MCF 10A (cell line): Measurements from ENCODE around the gene WFIKKN1. TPM values are rescaled to one million over a fixed set of nuclear protein-coding genes. Genes with fewer than 3 reads are reported as not detected.
A peak's percentile ranks its signal among the peaks of the same experiment; 100 is the strongest.

ENCODE experiments used
- BruUV-seq: library from RNA; stranded (reverse); fragments of 400-500 nt; replicated peaks from 2 replicates; lab custom pipeline; 2021; lab: Mats Ljungman, UMichigan
- CTCF ChIA-PET: fragments of 300-600 bp; sonication (Branson Sonifier 250); formaldehyde crosslinking; extraction: SDS; loops from one replicate; lab custom pipeline; 2021; ENCODE audit warnings: antibody characterized with exemption, inconsistent platforms; lab: Yijun Ruan, JAX
- POLR2A ChIA-PET: fragments of 300-600, 350-650 bp; sonication (Branson Sonifier 250); formaldehyde crosslinking; extraction: SDS; loops from one replicate; lab custom pipeline; 2020; ENCODE audit warnings: antibody characterized with exemption, inconsistent platforms; lab: Yijun Ruan, JAX
- DNase-seq: peaks from one replicate; pipeline ENCODE4 v3.0.0-alpha.2; 2018; ENCODE audit not compliant: unreplicated experiment
- H3K27ac Mint-ChIP-seq: one replicate; pipeline ENCODE4 v1.8.0; 2022; ENCODE audit warnings: mild to moderate bottlenecking, low read depth, mixed read lengths; ENCODE audit not compliant: unreplicated experiment
- H3K27me3 Mint-ChIP-seq: one replicate; pipeline ENCODE4 v1.8.0; 2022; ENCODE audit warnings: mixed read lengths; ENCODE audit not compliant: insufficient read depth, unreplicated experiment
- H3K36me3 Mint-ChIP-seq: one replicate; pipeline ENCODE4 v1.8.0; 2022; ENCODE audit warnings: mild to moderate bottlenecking, moderate library complexity, mixed read lengths; ENCODE audit not compliant: insufficient read depth, unreplicated experiment
- H3K4me1 Mint-ChIP-seq: one replicate; pipeline ENCODE4 v1.8.0; 2022; ENCODE audit warnings: mixed read lengths; ENCODE audit not compliant: insufficient read depth, unreplicated experiment
- H3K4me3 Mint-ChIP-seq: one replicate; pipeline ENCODE4 v1.8.0; 2022; ENCODE audit warnings: mild to moderate bottlenecking, moderate library complexity, mixed read lengths; ENCODE audit not compliant: unreplicated experiment
- H3K9me3 Mint-ChIP-seq: one replicate; pipeline ENCODE4 v1.8.0; 2022; ENCODE audit warnings: mixed read lengths; ENCODE audit not compliant: unreplicated experiment
- CTCF ChIP-seq: fragments of 200-600 bp; IDR thresholded peaks from one replicate; pipeline ENCODE4 v1.8.0; 2022; ENCODE audit warnings: antibody characterized with exemption, mild to moderate bottlenecking; ENCODE audit not compliant: unreplicated experiment
- intact Hi-C: fragments of 100-400 bp; cut with micrococcal nuclease; formaldehyde crosslinking; loops from 2 replicates; pipeline ENCODE4 v1.14.1; 2022
- total RNA-seq: library from RNA; stranded (reverse); gene quantifications from 2 replicates; pipeline ENCODE4 v1.2.3, GENCODE V29; 2022

The WFIKKN1 gene
- total RNA-seq, 1 experiment from 2014 or later = 0.14 TPM

DNA sequence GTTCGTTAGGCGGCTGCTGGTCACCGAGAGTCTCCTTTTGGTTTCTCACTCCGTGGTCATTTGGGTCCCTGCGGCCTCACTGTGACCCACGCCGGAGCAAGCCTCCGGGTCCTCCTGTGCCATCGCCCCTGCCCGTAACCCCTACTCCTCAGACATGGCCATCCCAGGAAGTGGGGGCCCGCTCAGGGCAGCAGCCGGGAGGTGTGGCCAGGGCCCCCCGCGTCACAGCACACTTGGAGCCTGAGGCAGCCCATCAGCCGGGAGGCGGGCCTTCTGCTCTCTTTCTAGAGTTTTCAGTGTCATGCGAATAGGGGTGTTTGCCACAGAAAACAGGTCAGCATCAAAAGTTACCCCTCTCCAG lies 7.9 kb upstream of the WFIKKN1 start:
- peaks cover 24% of the 10 kb centered on the region for H3K4me1 Mint-ChIP-seq
- intact Hi-C loops = loop anchor here (1.0 kb wide), 1 partner anchor 35 kb away; no protein-coding TSS in a partner anchor
- no TSS peak for BruUV-seq
- no peak overlapping the region for H3K4me3 Mint-ChIP-seq
- no peaks in the 10 kb centered on the region for H3K27me3 Mint-ChIP-seq
- peaks cover 26% of the 10 kb centered on the region for H3K36me3 Mint-ChIP-seq
- no peak for TF ChIP-seq CTCF
- ChIA-PET POLR2A (interaction anchor here (0.6 to 6.3 kb wide), 7 partner anchors 14 to 1067 kb away, joined by 3 to 88 read pairs (median 10); partner anchors contain the start of genes MCRIP2, METTL26, RAB40C and WDR90), CTCF (interaction anchor here (0.6 to 2.2 kb wide), 2 partner anchors 30 to 45 kb away, joined by 3 to 18 read pairs; no protein-coding TSS in a partner anchor)
- no peaks in the 10 kb centered on the region for H3K9me3 Mint-ChIP-seq
- peak overlapping the region; percentile 85 for H3K27ac Mint-ChIP-seq
- no peak for DNase-seq

DNA sequence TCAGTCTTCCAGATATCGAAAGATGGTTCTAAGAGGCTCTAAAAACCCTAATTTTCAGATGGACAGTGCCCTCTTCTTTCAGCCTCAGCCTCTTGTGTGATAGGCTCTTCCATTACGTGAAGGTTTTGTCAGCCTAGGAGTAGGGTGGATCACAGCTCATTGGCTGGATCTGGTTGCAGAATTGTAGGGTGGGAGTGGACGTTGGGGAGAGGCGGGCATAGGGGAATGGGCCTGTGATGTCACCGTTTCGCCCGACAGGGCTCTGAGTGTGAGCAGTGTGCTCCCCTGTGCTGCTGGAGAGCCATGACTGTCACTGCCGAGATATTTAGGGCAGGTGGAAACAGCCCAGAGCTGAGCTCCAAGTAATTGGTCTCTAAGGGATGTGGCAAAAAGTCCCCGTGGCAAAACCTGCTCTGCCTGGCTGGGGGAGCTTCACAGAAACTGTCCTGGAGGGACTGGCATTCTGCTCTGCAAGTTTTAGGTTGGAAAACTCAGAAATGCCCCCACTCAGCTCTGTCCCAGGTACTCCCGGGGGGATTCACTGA lies 6.2 kb upstream of the WFIKKN1 start:
- no peak for TF ChIP-seq CTCF
- Mint-ChIP-seq H3K4me3 (no peak overlapping the region), H3K36me3 (peaks cover 35% of the 10 kb centered on the region), H3K4me1 (peaks cover 25% of the 10 kb centered on the region), H3K27me3 (no peaks in the 10 kb centered on the region), H3K27ac (no peak overlapping the region), H3K9me3 (no peaks in the 10 kb centered on the region)
- BruUV-seq = no TSS peak
- no peak for DNase-seq
- intact Hi-C loops = no loop called here
- CTCF ChIA-PET = interaction anchor here (0.6 to 1.8 kb wide), 4 partner anchors 32 to 95 kb away, joined by 3 to 5 read pairs (median 3); no protein-coding TSS in a partner anchor
- POLR2A ChIA-PET = interaction anchor here (1.0 to 6.3 kb wide), 3 partner anchors 12 to 60 kb away, joined by 3 to 88 read pairs (median 4); partner anchors contain the start of genes JMJD8, METTL26 and RAB40C

- no peaks in the 10 kb centered on the region for H3K27me3 Mint-ChIP-seq
- BruUV-seq = no TSS peak
- POLR2A ChIA-PET = interaction anchor here (1.0 to 6.3 kb wide), 5 partner anchors 11 to 89 kb away, joined by 3 to 88 read pairs (median 4); partner anchors contain the start of genes JMJD8, METRN, METTL26 and RAB40C
- no peak for TF ChIP-seq CTCF
- peak overlapping the region; percentile 87 for H3K27ac Mint-ChIP-seq
- DNase-seq = no peak
- intact Hi-C loops = no loop called here
- no peaks in the 10 kb centered on the region for H3K9me3 Mint-ChIP-seq
- no peak overlapping the region for H3K4me3 Mint-ChIP-seq
- CTCF ChIA-PET = interaction anchor here (0.6 to 1.8 kb wide), 2 partner anchors 33 to 94 kb away, joined by 3 to 5 read pairs; no protein-coding TSS in a partner anchor
- H3K36me3 Mint-ChIP-seq = peaks cover 41% of the 10 kb centered on the region
- peaks cover 25% of the 10 kb centered on the region for H3K4me1 Mint-ChIP-seq
Measured at GRCh38 chr16:625117-625976, 5.4 kb upstream of the WFIKKN1 start.
